Kidney tubule cell (primary cell): ENCODE measurements around the gene CLEC12A.
"Not testable (repeated sequence)": the region's sequence is repeated elsewhere in the genome, so short reads cannot be mapped to it uniquely, and the experiment has no call there.

Source experiments
- DNase-seq: peaks from one replicate; pipeline ENCODE4 v3.0.0-alpha.2; 2018; ENCODE audit warnings: low spot score

CLEC12A gene

GRCh38 chr12:9971181-9971580 is at the start of gene CLEC12A:
CLEC12A (plus strand) TSS chr12:9971409; CDS start chr12:9971597, 188 bp downstream.
- no peak for DNase-seq

- DNase-seq: no peak
Measured at GRCh38 chr12:9922429-9922828, 48.8 kb upstream of the CLEC12A start.

- peak; percentile 49 for DNase-seq
Measured at GRCh38 chr12:9925705-9926393, 45.4 kb upstream of the CLEC12A start.

DNA sequence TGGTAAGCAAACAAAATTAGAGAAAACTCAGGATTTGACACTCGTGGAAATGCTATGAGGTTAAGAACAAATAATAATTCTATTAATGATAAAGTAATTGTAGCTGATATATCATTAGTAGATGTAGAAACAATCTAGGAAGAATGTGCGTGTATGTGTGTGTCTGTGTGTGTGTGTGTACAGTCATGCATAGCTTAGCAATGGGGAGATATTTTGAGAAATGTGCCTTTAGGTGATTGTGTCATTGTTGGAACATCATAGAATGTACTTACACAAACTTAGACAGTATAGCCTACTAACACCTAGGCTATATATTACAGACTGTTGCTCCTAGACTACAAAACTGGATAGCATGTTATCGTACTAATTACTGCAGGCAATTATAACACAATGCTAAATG is 44.3 kb upstream of the CLEC12A start:
- DNase-seq: no peak

DNA sequence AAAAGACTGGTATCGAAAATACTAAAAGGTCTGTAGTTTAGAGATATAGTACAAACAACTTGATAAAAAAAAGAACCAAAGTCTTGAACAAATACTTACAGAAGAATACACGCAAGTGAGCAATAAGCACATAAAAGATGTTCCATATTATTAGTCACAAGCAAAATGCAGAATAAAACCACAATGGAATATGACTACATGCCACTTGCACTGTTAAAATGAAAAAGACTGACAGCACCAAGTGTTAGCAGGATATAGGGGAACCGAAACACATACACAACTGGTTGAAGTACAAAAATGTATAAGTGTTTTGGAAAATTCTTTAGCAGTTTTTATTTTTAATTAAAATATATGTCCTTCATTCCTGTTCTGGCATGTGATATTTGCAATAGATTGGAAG is 42.6 kb upstream of the CLEC12A start:
- no peak for DNase-seq

DNA sequence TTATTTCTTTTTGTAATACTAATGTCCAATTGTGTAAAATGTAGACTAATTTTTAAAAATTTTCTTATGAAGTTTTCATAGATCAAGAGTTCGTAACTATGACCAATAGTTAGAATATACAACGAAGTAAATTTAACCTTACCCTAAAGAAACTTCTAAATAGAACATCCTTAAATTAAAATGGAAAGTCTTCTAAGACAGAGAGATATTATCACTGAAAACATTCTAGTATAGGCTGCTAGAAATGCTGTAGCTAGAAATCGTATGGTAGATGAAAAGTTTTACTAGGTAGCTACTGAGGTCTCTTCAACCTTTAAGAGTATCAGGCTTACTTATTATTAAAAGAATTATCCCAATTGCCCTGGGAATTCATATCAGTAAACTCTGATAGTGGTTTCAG is 40.0 kb upstream of the CLEC12A start:
- no peak for DNase-seq

GRCh38 chr12:9932270-9932669 is 38.9 kb upstream of the CLEC12A start, which contains the start of gene CLEC2A:
CLEC2A (minus strand) TSS chr12:9932370; CDS start chr12:9932329, 41 bp downstream.
- no peak for DNase-seq

DNA sequence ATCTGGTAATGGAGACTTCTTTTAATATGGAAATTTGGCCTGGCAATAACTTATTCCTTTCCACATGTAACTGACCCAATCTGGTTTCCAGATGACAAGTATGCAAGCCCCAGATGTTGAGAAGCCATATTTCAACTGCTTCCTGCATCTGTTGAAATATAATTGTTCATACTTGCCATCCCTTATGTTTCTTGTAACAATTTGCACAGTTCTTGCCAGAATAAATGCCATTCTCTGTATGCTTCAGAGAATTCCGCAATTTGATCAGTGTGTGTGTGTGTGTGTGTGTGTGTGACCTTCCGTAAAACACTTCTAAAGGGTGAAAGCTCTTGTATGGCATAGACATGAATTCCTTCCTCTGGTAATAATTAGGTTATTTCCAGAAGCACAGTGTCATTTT is 37.3 kb upstream of the CLEC12A start:
- no peak for DNase-seq

DNA sequence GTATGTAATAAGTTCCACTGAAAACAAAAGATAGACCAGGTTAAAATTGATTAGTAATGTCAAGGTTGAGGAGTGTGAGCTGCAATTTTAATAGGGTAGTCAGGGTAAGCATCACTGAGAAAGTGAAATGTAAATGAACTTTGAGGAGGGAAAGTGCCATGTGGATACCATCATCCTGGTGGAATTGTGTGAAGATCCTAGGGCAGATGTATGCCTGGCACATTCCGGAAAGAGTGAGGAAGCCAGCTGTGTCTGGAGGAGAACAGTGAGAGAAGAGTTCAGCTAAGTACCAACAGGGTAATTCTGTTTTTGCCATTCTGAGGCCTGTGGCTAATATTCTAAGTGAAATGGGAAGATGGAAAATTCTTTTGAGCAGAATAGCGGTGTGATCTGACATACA is 36.2 kb upstream of the CLEC12A start:
- no peak for DNase-seq

DNA sequence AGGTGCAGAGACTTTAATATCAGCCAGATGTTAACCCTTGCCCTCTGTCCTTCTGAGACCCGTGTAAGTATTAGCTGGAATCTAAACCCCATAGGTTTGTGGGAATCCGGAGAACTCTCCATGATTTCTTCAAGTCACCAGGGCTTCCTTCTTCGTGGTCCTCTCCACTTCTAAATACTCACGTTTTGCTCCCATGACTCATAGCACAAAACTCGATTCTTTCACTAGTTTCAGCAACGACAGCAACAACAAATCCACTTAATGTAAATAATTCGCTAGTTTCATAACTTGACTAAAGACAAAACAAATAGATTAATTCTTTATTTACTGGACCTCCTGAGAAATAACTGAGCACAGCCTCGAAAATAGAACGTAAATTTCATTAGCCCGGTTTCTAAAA is 34.6 kb upstream of the CLEC12A start:
- no peak for DNase-seq

- no peak for DNase-seq
Measured at GRCh38 chr12:9940375-9940774, 30.8 kb upstream of the CLEC12A start.

- DNase-seq: no peak
Measured at GRCh38 chr12:9941838-9942237, 29.4 kb upstream of the CLEC12A start.

- DNase-seq: no peak
Measured at GRCh38 chr12:9943240-9943639, 28.0 kb upstream of the CLEC12A start.

GRCh38 chr12:9944391-9944790 is 26.8 kb upstream of the CLEC12A start:
- DNase-seq: no peak

DNA sequence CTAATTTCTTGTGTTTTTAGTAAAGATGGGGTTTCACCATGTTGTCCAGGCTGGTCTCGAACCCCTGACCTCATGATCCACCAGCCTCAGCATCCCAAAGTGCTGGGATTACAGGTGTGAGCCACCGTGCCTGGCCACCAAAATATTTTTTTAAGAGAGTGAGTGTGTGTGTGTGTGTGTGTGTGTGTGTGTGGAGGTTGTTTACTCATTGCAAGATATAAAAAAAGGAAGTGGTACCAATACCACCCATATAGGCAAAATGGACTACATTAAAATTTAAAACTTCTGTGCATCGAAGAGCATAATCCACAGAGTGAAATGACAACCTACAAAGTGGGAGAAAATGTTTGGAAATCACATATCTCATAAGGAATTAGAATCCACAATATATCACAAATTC is 23.5 kb upstream of the CLEC12A start:
- no peak for DNase-seq

DNA sequence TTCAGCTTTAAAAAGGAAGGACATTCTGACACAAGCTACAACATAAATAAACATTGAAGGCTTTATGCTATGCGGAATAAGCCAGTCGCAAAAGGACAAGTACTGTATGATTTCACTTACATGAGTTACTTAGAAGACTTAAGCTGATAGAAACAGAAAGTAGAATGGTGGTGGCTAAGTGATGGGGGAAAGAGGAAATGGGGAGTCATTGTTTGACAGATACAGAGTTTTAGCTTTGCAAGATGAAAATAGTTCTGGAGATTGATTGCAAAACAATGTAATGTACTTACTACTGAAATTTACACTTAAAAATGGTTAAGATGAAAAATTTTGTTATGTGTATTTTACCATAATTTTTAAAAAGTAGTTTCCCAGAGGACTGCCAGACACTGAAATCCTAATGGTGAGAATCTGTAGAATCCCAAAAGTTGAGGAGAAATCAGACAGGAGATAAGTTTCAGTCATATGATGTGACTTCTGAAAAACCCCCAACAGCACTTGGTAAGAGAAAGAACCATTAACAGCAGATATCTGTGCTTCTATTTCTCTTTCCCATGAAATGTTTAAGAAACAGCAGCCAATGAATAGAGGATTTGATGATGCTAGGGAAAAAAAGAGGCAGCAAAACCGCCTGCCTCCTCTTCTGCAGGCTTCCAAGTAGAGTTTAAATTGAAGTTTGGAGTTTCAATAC is 22.5 kb upstream of the CLEC12A start:
- DNase-seq: no peak

GRCh38 chr12:9951026-9951675 is 20.1 kb upstream of the CLEC12A start:
- DNase-seq: no peak

DNA sequence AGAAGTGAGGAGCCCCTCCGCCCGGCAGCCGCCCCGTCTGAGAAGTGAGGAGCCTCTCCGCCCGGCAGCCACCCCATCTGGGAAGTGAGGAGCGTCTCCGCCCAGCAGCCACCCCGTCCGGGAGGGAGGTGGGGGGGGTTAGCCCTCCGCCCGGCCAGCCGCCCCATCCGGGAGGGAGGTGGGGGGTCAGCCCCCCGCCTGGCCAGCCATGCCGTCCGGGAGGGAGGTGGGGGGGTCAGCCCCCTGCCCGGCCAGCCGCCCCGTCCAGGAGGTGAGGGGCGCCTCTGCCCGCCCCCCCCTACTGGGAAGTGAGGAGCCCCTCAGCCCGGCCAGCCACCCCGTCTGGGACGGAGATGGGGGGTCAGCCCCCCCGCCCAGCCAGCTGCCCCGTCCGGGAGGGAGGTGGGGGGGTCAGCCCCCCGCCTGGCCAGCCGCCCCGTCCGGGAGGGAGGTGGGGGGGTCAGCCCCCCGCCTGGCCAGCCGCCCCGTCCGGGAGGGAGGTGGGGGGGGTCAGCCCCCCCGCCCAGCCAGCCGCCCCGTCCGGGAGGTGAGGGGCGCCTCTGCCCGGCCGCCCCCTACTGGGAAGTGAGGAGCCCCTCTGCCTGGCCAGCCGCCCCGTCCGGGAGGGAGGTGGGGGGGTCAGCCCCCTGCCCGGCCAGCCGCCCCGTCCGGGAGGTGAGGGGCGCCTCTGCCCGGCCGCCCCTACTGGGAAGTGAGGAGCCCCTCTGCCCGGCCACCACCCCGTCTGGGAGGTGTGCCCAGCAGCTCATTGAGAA is 18.1 kb upstream of the CLEC12A start:
- not testable (repeated sequence) for DNase-seq

- no peak for DNase-seq
Measured at GRCh38 chr12:9957834-9958233, 13.4 kb upstream of the CLEC12A start.

- no peak for DNase-seq
Measured at GRCh38 chr12:9960590-9960989, 10.6 kb upstream of the CLEC12A start.

DNA sequence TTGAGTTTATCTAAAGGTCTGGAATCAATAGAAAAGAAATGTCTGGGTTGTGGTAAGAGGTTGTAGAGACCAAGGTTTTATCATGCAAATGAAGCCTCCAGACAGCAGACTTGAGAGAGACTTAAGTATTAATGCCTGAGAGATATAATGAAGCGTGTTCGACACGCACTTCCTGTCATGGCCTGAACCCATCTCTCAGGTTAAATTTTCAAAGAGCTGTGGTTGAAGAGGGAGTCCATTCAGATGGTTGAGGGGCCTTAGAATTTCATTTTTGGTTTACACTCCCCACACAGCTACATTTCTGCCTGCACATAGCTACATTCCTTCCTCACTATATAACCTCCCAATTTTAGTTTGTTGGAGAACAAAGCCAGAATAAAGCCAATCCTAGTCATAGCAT is 10.1 kb upstream of the CLEC12A start:
- no peak for DNase-seq

DNA sequence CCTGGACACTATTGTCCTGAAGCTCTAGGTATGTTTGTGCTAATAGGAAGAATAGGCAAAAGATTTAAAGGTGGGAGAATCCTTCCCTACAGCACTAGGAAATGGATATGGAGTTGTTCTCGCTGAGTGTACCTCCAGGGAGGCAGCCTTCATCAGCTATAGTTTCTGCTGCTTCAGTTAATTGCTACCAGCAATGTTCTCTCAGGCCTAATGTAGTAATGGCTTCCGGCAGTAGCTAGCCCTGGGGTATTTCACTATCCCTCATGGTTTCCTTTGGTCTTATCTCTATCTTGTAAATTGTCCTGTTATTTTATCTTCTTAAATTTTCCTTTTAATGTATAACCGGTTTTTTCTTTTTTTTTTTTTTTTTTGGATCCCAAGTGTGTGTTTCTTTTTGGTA is 9.3 kb upstream of the CLEC12A start:
- DNase-seq: no peak
